ENCODE measurements around the gene NARS2. TPM values are rescaled to one million over a fixed set of nuclear protein-coding genes. Genes with fewer than 3 reads are reported as not detected.

The NARS2 gene
- total RNA-seq, 1 donor from 2014 or later = 19.1 TPM

- intact Hi-C loops (cut with micrococcal nuclease) = no loop called here
Observed at GRCh38 chr11:78449866-78450265, 124.8 kb downstream of the NARS2 start.

- intact Hi-C loops (cut with micrococcal nuclease) = no loop called here
Observed at GRCh38 chr11:78446210-78446609, 128.5 kb downstream of the NARS2 start.

DNA sequence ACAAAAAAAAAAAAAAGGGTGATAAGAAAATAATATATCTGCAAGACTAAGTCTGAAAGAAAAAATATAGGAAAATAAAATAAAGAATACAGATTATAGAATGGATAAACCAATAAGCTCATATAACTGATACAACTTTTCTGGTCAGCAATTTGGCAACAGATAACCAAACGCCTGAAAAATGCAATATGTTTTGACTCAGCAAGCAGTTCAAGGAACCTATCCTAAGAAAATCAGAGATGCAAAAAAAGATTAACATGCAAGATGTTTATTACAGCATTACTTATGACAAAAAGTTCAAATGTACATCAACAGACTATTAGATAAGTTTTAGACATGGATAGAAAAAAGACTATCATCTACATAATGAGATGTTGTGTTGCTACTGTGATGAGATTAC is 129.9 kb downstream of the NARS2 start:
- intact Hi-C loops (cut with micrococcal nuclease) = no loop called here

GRCh38 chr11:78441956-78442355 is 132.7 kb downstream of the NARS2 start:
- intact Hi-C loops (cut with micrococcal nuclease) = no loop called here

GRCh38 chr11:78438298-78438975 is 136.2 kb downstream of the NARS2 start:
- intact Hi-C loops (cut with micrococcal nuclease) = no loop called here

DNA sequence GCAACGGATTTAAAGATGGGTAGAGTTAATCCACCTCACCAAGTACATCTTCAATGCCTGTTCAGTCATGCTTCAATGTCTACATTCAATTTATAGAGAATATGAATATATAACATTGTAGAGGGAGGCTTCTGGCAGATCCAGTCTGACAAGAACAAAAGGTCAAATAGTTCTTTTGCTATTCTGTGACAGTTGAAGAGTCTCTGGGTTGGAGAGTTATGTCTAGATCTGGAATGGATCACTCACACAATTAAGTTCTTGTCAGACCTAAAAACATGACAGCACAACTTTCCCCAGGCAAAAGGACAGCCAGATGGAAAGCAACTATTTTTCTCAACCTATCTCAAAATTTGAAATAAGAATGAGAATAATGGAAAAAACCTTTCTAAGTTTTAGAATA is 141.7 kb downstream of the NARS2 start:
- intact Hi-C loops (cut with micrococcal nuclease) = loop anchor here (2.0 kb wide), 1 partner anchor 16 kb away; the partner anchor contains the start of gene GAB2

DNA sequence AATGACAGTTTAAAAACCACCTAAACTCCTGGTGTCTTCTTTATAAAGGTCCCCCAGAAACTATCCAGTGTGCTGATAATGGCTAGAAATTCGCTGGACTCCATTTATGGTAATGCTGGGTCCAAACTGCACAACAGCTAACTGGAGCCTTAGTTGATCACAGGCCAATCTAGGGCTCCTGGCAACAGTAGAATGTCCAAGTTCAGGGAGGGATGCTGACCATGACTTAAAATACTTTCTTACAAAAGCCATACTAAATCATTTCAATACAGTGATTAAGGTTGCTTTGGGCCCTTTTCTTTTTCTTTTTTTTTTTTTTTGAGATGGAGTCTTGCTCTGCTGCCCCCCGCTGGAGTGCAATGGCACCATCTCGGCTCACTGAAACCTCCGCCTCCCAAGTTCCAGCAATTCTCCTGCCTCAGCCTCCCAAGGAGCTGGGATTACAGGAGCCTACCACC is 142.6 kb downstream of the NARS2 start:
- intact Hi-C loops (cut with micrococcal nuclease) = loop anchor here (2.0 kb wide), 1 partner anchor 15 kb away; the partner anchor contains the start of gene GAB2

DNA sequence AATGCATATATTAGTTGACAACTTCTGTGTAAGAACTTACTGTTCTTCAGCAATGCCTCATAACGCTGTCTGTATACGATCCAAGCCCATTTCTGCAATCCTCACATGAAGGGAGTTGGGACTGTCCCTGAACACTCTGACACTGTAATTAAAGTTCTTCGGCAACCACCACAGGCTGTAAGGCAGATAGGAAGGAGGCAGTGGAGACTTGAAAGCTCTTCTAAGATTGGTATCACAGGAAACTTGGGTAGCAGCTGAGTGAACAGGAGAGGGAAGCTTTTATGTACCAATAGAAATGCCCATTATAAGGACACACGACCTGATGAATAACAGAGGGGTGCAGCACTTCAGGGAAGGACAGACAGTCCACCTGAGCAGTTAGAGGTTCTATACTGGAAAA is 145.0 kb downstream of the NARS2 start:
- intact Hi-C loops (cut with micrococcal nuclease) = no loop called here

GRCh38 chr11:78429209-78429608 is 145.5 kb downstream of the NARS2 start:
- intact Hi-C loops (cut with micrococcal nuclease) = no loop called here

DNA sequence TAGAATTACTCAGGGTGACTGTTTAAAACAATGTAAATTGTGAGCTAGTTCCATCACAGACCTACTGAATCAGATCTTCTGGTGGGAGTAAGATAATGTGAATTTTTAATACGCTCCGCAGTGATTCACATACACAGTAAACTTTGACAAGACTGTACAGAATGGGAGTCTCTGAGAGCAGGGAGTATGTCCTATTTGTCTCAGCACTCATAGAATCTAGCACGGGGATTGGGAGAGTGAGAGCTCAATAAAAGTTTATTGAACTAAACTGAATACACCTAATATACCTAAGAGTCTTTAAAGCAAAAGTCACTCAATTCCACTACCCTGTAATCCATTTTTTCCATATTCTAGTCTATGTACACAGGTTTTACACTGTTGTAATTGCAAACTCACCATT is 145.9 kb downstream of the NARS2 start:
- intact Hi-C loops (cut with micrococcal nuclease) = no loop called here

- intact Hi-C loops (cut with micrococcal nuclease) = no loop called here
Observed at GRCh38 chr11:78428266-78428636, 146.4 kb downstream of the NARS2 start.

DNA sequence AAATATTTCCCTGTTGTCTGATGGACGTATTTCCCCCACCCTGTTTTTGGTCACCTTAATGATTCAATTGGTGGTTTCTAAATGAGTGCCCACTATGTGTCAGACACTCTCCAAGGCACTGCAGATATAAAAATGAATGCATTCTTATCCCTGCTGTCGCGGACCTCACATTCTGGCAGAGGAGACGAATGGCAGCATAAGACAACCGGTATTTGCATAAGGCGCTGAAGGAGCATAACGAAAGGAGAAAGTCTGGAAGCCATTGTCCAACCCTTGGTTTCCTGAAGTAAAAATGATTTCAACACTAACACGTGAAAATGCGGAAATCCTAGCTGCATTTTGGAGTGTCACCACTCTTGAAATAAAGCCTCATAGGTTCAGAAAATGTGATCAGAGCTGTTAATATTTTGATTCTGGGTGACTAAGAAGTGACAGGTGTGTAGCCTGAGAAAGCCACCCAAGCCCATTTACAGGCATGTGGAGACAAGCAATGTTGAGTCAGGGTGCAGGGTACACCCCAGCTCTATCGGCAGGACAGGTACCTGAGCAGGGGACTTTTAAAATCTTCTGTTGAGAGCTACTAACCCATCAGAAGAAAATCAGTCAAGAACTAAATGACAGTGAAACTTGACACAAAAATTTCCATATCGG is 146.9 kb downstream of the NARS2 start:
- intact Hi-C loops (cut with micrococcal nuclease) = no loop called here

GRCh38 chr11:78426845-78427244 is 147.8 kb downstream of the NARS2 start:
- intact Hi-C loops (cut with micrococcal nuclease) = no loop called here

DNA sequence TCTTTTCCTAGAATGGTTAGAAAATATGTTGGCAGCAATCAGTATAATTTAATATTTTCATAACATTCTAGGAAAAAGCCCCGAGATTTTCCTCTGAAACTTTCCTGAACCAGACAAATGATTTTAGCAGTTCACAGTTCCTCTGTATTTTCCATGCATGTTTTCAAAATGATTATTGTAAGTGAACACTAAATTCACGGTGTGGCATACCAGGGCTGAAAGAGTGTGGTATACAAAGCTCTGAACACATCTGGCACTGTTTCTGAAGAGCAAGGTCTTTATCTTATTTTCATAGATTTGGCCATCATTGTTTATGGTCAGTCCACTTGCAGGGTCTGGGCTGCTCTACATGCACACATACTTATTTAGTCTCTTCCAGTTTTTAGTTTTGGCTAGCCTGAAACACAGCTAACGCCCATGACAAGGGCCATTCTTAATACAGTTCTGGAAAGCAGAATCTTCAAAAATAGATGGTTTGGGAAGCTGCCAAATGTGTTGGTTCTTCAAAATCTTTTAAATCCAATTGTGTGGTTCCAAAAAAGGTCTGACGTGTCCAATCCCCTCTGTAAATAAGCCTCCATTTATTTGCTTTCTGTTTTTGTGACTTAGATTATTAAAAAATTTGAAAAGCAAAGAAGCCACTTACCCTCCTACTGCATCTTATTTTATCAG is 149.1 kb downstream of the NARS2 start:
- intact Hi-C loops (cut with micrococcal nuclease) = no loop called here

DNA sequence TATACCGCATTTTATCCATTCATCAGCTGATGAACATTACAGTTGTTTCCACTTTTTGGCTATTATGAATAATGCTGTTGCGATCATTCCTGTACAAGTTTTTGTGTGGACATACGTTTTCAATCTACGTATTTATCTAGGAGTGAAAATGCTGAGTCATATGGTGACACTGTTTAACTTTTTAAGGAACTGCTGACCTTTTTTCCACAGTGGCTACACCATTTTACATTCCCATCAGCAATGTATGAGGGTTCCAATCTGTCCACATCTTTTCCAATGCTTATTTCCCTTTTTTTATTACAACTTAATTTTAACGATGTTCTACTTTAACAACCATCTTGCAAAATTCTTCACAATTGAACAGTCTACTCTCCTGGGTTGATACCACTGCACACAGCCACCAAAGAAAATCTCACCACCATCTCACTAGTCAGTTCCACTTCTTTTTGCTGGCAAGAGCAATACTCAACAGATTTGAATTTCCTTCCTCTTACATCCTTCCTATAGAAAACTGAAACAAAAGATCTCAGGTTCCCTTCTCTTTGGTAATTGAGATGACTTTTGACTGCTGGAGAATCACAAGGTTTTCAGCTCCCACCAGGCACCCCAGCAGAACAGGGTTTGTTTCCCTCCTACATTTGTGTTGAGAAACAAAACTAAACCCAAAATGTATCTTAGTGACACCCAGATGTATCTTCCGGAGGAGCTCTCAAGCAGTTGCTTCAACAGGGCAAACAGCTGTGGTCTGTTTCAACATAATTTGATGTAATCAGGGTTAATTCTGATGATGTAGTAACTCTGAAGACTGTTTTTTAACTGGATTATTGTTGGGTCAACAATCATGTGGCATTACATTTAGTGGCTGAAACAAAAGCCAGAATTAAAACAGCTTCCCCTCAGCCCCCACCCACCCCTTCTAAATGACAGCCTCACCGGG is 150.1 kb downstream of the NARS2 start:
- intact Hi-C loops (cut with micrococcal nuclease) = no loop called here

DNA sequence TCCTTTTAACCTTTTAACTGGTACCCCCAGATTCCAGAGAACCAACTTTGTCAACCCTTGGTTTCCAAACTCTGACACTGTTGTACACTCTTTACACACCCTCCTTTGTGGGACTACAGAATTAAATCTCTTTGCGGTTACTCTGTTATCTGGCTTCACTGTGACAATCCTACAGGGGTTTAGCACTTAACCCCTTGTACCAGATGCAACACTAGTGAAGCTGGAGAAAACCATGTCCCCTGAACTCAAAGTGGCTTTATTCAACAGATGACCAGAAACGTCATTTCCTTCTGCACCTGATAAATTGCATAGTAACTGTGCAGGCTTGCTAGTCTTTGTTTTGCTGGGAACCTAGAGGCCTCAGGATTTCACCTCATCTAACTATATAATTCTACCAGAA is 151.4 kb downstream of the NARS2 start:
- intact Hi-C loops (cut with micrococcal nuclease) = no loop called here

DNA sequence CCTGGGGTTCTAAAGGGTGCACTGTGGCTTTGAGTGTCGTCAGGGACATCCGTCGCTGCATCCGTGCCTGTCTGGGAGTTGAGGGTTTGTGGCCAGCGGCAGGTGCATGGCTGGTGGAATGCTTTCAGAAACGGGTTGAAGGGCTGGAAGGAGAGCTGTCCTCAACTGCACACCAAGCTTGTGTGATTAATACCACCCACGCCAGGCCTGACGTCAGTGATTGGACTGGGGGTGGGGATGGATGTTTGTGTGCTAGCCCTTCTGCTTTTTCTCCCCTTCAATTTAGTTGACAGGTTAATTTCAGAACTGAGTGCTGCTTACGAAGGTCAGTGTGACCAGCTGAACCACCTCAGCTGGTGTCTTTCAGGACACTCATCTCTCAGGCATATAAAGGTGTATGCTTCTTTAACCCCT is 153.9 kb downstream of the NARS2 start:
- intact Hi-C loops (cut with micrococcal nuclease) = no loop called here

- intact Hi-C loops (cut with micrococcal nuclease) = no loop called here
Observed at GRCh38 chr11:78420255-78420764, 154.4 kb downstream of the NARS2 start.

DNA sequence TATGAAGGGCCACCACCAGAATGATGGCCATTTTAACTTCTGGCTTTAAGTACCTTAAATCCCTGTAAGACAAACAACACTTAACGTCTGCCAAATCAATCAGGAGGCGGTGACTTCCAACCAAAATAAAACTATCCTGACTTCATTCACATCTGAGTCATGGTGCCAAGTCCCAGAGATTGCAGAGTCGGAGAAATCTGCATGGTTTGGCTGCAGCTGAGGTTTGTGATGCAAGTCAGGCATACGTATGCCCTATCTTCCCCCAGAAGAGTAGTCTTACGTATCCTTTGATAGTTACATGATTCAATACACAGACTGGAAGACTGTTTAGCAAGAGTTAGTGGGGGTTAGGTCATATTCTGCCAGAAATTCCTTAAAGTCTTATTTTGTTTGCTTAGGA is 155.3 kb downstream of the NARS2 start:
- intact Hi-C loops (cut with micrococcal nuclease) = loop anchor here (5.0 kb wide), 2 partner anchors 127 to 342 kb away; partner anchors contain the start of gene NDUFC2

- intact Hi-C loops (cut with micrococcal nuclease) = loop anchor here (1.0 to 5.0 kb wide), 4 partner anchors 47 to 341 kb away; partner anchors contain the start of gene NDUFC2
Observed at GRCh38 chr11:78418584-78419211, 156.0 kb downstream of the NARS2 start.
